HG02884 (cell line): ENCODE results near the gene PHETA2.
"Not testable (repeated sequence)": the region's sequence is repeated elsewhere in the genome, so short reads cannot be mapped to it uniquely, and the experiment has no call there.

ENCODE experiments used
- ATAC-seq: cut with Tn5 transposase; IDR thresholded peaks from one replicate; pipeline ENCODE4 v1.9.1; 2021; ENCODE audit warnings: mild to moderate bottlenecking, moderate library complexity; ENCODE audit not compliant: unreplicated experiment

PHETA2 gene

DNA sequence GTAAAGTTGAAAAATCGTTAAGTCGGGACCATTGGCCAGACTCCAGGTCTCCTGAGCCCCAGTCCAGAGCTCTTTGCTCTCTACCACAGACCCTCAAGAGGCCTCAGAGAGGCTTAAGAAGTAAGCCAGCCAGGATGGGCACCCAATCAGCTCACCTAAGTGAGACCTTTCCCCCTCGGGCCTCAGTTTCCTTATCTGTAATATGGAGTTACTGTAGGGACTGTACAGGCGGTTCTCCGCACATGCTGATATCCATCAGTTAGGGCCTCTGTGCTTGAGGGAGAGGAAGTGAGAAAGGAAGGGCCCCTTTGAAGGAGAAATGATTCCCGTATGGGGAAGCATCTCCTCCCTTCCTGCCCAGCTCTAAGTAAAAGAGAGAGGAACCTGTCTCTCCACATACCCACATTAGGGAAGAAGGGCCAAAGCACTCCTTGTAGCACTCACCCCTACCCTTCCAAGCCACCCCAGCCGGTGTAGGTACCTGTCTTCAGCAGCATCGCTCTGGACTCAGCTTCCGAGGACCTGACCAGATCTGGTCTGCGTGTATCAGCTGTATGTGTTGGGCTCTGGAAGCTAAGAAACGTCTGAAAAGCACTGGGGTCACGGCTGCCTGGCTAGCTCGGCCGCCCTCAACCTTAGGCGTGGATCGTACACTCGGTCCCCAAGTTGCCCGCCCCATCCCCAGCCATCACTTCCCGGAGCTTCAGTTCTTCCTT is 4.1 kb upstream of the PHETA2 start:
- ATAC-seq = peak; percentile 11

DNA sequence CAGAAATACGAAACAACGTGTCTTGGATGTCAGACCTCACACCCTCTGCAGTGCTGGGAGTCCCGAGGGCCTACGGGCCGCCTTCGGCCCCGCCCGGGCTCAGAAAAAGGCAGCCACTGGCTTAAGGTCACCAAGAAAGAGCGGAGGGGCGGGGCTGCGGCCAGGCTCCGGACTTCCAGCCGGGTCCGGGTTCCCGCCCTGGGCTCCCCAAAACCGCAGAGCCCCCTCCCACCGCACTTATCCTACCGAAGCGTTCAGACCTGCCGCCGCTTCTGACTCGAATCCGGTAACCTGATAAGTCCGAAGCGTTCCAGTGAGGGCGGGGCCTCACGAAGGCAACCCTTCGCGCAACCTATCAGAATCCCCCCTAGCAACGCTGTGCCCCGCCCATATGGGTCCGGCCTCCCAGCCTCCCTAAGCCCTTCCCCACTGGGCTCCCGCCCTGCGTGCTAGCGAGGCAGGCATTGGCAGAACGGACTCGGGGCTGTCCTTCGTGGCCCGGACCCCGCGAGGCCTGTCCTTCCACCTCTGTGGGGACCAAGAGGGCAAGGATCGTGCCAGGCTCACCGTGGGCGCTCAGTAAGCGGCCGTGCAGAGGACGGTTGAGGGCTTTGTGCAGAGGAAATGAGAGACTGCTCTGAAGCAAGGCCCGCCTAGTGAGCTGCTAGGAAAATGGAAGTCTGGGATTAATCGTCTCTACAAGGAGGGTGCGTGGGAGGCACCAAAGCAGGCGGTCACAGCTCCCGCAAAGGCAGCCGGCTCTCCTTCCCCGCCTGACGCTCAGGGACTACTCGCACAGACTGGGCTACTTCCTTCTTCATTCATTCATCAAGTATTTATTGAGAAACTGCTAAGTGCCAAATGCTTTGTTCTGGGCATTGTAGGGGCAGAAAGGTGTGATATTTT is 3.3 kb upstream of the PHETA2 start, which contains the start of gene NAGA:
Gene NAGA (minus strand): TSS at position 296 of the 906 bp plus-strand sequence. CDS start 515 bp downstream, outside the sequence.
- peak; percentile 87 for ATAC-seq

GRCh38 chr22:42071508-42071907 is 2.5 kb upstream of the PHETA2 start:
- ATAC-seq = not testable (repeated sequence)

GRCh38 chr22:42072606-42073330 is 1.3 kb upstream of the PHETA2 start:
- ATAC-seq = no peak

GRCh38 chr22:42073621-42074041 is 417 bp upstream of the PHETA2 start:
- no peak for ATAC-seq

DNA sequence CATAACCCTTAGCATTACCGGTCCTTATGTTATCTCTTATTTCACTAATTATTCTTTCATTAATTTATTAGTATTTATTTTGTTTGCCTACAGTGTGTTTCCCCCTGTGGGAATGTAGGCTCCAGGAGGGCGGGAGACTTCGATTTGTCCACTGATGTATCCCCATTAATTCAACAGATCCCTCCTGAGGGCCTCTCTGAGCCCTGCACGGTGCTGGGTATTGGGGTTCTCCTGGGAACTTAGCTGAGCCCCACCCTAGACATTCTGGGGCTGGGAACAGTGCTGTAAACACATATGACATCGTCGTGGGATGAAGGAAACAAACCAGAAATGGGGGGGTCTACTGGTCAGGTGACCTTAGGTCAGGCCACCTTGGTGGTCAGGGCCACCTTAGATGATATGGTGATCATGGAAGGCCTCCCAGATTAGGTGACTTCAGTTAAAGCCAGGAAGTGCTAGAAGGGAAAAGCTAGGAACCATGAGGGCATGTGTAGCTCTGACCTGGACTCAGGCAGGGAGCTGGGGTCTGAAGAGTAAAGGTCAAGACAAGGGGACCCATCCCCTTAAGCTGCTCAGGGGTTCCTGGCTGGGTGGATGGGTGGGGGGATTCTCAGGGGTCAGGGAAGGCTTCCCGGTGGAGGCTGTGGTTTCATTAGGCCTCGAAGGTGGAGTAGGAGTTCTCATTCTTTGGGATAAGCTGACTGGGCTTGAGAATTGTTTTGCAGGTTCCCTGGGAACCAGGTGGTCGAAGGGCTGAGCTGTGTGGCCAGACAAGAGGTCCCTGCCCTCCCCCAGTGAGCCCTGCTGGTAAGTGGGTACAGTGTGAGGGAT is 1.0 kb downstream of the PHETA2 start:
- no peak for ATAC-seq

DNA sequence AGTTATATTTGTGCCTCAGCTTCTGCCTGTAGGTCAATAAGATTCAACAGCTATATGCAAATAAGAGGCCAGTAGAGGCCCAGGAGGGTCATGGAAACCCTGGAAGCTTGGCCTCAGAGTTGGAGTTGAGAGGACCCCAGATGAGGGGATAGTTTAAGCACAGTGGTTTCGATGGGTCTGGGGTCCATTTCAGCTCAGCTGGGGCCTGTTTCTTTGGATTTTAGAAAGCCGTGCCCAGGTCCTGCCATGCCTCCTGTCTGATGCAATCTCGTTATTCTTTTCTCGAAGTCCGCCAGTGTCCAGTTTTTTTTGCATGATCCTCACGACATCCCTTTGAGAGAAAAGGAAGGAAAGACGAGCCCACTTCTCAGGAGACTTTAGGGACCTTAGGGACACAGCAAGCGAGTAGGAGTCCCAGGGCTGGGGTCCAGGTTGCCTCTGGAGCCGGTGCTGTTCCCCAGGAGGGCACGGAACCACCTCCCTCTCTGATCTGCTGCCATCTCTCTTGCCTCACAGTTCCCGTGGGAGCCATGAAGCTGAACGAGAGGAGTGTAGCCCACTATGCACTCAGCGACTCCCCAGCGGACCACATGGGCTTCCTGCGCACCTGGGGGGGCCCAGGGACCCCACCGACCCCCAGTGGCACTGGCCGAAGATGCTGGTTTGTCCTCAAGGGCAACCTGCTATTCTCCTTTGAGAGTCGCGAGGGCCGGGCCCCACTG is 2.9 kb downstream of the PHETA2 start:
- no peak for ATAC-seq

DNA sequence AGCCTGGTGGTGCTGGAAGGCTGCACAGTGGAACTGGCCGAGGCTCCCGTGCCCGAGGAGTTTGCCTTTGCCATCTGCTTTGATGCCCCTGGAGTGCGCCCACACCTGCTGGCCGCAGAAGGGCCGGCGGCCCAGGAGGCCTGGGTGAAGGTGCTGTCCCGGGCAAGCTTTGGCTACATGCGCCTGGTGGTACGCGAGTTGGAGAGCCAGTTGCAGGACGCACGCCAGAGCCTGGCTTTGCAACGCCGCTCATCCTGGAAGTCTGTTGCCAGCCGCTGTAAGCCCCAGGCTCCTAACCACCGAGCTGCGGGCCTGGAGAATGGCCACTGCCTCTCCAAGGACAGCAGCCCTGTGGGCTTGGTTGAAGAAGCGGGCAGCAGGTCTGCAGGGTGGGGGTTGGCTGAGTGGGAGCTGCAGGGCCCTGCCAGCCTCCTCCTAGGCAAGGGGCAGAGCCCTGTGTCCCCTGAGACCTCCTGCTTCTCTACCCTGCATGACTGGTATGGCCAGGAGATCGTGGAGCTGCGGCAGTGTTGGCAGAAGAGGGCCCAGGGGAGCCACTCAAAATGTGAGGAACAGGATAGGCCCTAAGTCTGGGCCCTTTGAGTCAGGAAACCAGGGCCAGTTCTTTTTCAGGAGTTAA is 3.6 kb downstream of the PHETA2 start:
- no peak for ATAC-seq

DNA sequence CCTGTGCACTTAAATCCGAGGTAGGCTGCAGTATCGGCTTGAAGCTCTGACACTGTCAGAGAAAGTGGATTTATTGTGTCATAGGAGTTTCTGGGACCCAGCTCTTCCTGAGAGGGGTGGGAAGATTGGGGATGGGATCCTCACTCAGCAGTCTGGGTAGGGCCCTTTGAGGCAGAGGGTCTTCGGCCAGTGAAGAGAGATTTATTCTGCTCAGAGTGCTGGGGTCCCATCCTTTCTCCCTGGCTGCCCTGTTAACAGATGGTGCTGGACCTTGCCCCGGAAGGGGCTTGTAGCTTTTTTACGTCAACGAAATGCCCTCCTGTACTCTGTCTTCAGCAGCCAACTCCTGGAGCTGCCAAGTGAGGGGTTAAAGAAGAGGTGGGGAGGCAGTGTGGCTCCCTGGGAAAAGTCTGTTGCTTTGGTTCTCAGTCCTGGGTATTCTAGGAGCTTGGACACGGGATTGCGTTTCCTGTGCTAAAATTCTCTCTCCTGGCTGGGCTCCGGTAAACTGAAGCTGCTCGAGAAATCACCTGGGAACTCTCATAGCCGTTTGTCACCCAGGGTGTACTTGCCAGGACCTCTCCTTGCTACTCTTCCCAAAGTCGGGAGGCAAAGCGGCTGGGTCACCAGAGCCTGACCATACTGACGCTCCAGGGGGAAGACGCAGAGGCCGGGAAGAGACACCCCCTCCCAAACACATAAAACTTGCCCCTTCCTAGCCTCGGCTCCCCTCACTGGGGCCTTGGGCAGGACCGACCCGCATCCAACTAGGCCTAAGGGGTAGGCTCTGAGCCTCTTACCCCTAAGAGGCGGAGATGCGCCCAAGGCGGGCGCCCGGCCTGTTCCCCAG is 4.6 kb downstream of the PHETA2 start:
- no peak for ATAC-seq

DNA sequence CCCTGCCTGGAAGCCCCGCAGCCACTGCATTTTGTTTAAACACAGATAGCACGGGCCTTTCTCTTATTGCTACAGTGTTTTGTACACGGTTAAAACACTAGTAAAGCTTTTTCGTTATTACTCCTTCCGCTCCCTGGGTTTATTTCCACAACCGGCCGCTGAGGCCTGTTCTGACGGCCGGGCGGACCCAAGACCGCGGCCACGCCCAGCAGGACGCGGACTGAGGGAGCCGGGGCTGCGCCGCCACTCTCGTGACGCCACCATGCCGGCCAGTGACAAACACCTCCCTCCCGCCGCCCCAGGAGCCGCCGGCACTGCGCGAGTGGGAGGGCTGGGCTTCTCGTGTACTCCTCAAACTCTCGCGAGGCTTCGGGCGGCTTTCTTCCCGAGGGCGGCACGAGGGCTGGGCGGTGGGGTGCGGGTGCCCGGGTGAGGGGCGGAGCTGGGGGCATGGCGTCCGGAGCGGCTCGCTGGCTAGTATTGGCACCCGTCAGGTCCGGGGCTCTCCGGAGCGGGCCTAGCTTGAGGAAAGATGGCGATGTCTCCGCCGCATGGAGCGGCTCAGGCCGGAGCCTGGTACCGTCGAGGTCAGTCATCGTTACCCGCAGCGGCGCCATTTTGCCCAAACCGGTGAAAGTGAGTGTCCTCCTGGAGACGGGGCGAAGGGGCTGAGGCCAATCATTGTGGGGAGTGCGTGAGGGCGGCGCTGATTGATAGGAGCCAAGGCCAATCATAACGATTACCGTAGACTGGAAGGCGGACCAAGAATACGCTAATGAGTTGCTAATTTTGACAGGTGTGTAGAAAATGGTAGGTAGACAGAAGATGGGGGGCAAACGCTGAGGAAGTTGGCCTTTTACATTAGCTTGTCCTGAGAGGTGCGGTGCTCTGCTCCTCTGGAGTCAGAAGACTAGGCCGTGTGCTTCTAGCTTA is 5.5 kb downstream of the PHETA2 start, which contains the start of gene SMDT1:
Gene SMDT1 (plus strand): TSS at position 382 of the 933 bp plus-strand sequence. CDS start 69 bp downstream, at position 451.
- ATAC-seq = peak; percentile 72

DNA sequence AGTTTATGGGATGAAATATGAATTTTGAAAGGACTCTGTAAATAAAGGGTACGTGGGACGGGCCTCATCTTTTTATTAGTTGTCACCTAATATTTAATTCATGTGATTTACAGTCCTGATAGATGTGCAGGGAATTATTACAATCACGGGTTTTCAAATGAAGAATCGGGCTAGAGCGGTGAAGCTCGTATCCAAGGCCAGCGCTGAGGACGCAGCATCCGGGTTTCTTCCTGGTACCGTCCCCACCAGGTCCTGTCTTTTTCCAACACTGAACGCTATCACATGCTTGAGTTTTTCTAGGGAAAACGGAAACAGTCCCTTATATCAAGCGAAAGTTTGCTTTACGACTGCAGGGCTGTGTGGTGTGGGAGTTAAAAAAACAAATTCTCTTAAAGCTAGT is 6.2 kb downstream of the PHETA2 start:
- no peak for ATAC-seq

GRCh38 chr22:42083119-42083518 is 9.1 kb downstream of the PHETA2 start:
- no peak for ATAC-seq

GRCh38 chr22:42084874-42085273 is 10.8 kb downstream of the PHETA2 start:
- no peak for ATAC-seq

GRCh38 chr22:42086051-42086450 is 12.0 kb downstream of the PHETA2 start:
- no peak for ATAC-seq

DNA sequence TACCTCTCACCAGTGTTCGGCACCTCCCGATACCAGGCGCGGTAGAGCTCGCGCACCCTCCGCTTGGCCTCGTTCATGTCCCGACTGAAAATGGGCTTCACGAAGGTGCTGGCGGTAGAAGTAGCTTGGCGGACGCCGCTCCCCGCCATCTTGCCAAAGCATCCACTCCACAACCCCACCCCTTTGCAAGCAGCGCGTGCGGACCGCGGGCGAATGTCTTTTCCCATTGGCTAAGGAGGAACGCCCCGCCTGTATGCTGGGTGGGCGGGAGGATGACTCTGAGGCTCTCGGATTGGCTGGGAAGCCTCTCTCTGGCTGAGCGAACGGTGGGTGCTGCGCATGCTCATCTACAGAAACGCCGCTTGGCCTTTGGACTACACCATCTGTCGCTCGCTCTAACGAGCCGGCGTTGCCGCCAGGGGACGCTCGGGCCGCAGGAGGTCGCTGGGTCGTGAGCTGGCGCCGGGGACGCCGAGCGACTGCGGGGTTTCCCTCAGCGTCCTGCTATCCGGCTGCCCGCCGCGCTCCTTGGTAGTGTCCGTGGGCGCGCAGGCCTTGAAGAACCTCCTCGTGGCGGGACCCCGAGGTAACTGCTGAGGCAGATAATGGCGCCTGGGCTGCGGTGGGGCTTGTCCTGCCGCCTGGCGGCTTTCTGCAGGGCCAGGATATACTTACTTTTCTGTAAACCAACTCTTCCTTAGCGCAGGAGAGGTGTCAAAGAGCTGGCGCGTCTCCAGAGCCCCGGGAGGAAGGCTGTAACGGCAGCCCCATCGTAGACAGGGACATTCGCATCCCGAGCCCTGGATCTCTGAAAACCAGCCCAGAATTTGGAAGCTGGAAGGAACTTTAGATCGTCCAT is 16.8 kb downstream of the PHETA2 start, which contains the start of gene NDUFA6:
Gene NDUFA6 (minus strand): TSS at position 177 of the 859 bp plus-strand sequence. CDS start 28 bp downstream, at position 149.
- ATAC-seq = peak; percentile 89

DNA sequence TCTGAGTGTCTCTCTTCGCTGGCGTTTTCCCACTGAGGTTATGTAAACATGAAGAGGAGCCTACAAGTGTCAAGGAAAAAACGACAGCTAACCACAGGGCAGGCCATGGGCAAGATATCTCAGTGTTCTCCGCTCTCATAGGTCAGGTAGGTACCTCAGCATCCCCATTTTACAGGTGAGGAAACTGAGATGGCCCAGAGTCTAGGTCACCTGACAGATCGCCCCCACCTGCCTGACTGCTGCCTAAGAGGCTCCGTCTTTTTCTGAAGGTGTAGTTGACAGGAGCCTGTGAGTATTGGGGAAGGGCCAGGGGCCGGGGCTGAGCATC is 17.4 kb downstream of the PHETA2 start:
- ATAC-seq = no peak
